H9 (cell line): ENCODE results near the gene FMO5. TPM values are rescaled to one million over a fixed set of nuclear protein-coding genes. Genes with fewer than 3 reads are reported as not detected.

Source experiments
- DNase-seq: peaks from one replicate; pipeline ENCODE4 v3.0.0-alpha.2; 2017
- H2AFZ ChIP-seq: one replicate; pipeline ENCODE4 v1.6.1; 2013; ENCODE audit warnings: mild to moderate bottlenecking, low read length, control low read depth, moderate library complexity
- H2AK5ac ChIP-seq: 2 replicates; pipeline ENCODE4 v1.6.1; 2013; ENCODE audit warnings: low read length, control low read depth, mixed read lengths; ENCODE audit not compliant: insufficient read length
- H2BK120ac ChIP-seq: one replicate; pipeline ENCODE4 v1.6.1; 2013; ENCODE audit warnings: low read depth, mild to moderate bottlenecking, low read length, control low read depth, inconsistent platforms; ENCODE audit not compliant: poor library complexity, severe bottlenecking
- H2BK12ac ChIP-seq: 2 replicates; pipeline ENCODE4 v1.6.1; 2013; ENCODE audit warnings: low read length, control low read depth, mixed read lengths, low read depth; ENCODE audit not compliant: insufficient read length
- H2BK15ac ChIP-seq: 2 replicates; pipeline ENCODE4 v1.6.1; 2013; ENCODE audit warnings: low read depth, low read length, control low read depth
- H2BK20ac ChIP-seq: one replicate; pipeline ENCODE4 v1.6.1; 2013; ENCODE audit warnings: low read depth, mild to moderate bottlenecking, low read length, control low read depth, inconsistent platforms; ENCODE audit not compliant: poor library complexity, severe bottlenecking
- H2BK5ac ChIP-seq: 2 replicates; pipeline ENCODE4 v1.6.1; 2013; ENCODE audit warnings: low read length, control low read depth, mixed read lengths; ENCODE audit not compliant: insufficient read length
- H3K14ac ChIP-seq: 2 replicates; pipeline ENCODE4 v1.6.1; 2013; ENCODE audit warnings: low read length, control low read depth; ENCODE audit not compliant: insufficient read depth
- H3K18ac ChIP-seq: 2 replicates; pipeline ENCODE4 v1.6.1; 2013; ENCODE audit warnings: low read depth, mild to moderate bottlenecking, mixed read lengths, low read length, control low read depth; ENCODE audit not compliant: insufficient read length
- H3K23ac ChIP-seq: 2 replicates; pipeline ENCODE4 v1.6.1; 2013; ENCODE audit warnings: low read length, control low read depth, mixed read lengths, low read depth; ENCODE audit not compliant: insufficient read length
- H3K23me2 ChIP-seq: 2 replicates; pipeline ENCODE4 v1.6.1; 2013; ENCODE audit warnings: low read depth, mild to moderate bottlenecking, mixed read lengths, low read length, control low read depth; ENCODE audit not compliant: insufficient read length, poor library complexity, severe bottlenecking
- H3K27ac ChIP-seq: 2 replicates; pipeline ENCODE4 v1.5.1; 2013; ENCODE audit warnings: low read length, control low read depth, mixed read lengths, low read depth; ENCODE audit not compliant: insufficient read length
- H3K27me3 ChIP-seq: 2 replicates; pipeline ENCODE4 v1.6.1; 2013; ENCODE audit warnings: low read length, control low read depth, inconsistent platforms; ENCODE audit not compliant: insufficient read depth
- H3K4ac ChIP-seq: 2 replicates; pipeline ENCODE4 v1.6.1; 2013; ENCODE audit warnings: low read depth, mild to moderate bottlenecking, control low read depth, inconsistent platforms, low read length, moderate library complexity
- H3K4me1 ChIP-seq: 2 replicates; pipeline ENCODE4 v1.6.1; 2013; ENCODE audit warnings: low read length, control low read depth, inconsistent platforms; ENCODE audit not compliant: insufficient read depth
- H3K4me2 ChIP-seq: 2 replicates; pipeline ENCODE4 v1.6.1; 2013; ENCODE audit warnings: low read length, control low read depth, mixed read lengths; ENCODE audit not compliant: insufficient read length, insufficient read depth
- H3K56ac ChIP-seq: 2 replicates; pipeline ENCODE4 v1.6.1; 2013; ENCODE audit warnings: low read depth, mild to moderate bottlenecking, mixed read lengths, low read length, control low read depth; ENCODE audit not compliant: insufficient read length
- H3K79me1 ChIP-seq: 2 replicates; pipeline ENCODE4 v1.6.1; 2013; ENCODE audit warnings: low read depth, mild to moderate bottlenecking, moderate library complexity, low read length, control low read depth, inconsistent platforms; ENCODE audit not compliant: insufficient read depth, poor library complexity, severe bottlenecking
- H3K79me2 ChIP-seq: 2 replicates; pipeline ENCODE4 v1.6.1; 2013; ENCODE audit warnings: low read length, control low read depth, inconsistent platforms; ENCODE audit not compliant: insufficient read depth
- H3K9ac ChIP-seq: 2 replicates; pipeline ENCODE4 v1.6.1; 2013; ENCODE audit warnings: low read length, control low read depth, mixed read lengths; ENCODE audit not compliant: insufficient read length; ENCODE audit errors: extremely low read depth
- H3K9me3 ChIP-seq: one replicate; pipeline ENCODE4 v1.6.1; 2013; ENCODE audit warnings: low read depth, low read length, inconsistent platforms; ENCODE audit not compliant: control insufficient read depth
- H3T11ph ChIP-seq: one replicate; pipeline ENCODE4 v1.6.1; 2013; ENCODE audit warnings: mild to moderate bottlenecking, low read length, control low read depth, inconsistent platforms
- H4K20me1 ChIP-seq: one replicate; pipeline ENCODE4 v1.6.1; 2013; ENCODE audit not compliant: control insufficient read depth, insufficient read length, insufficient read depth
- H4K5ac ChIP-seq: 2 replicates; pipeline ENCODE4 v1.6.1; 2013; ENCODE audit warnings: low read depth, mild to moderate bottlenecking, mixed read lengths, low read length, control low read depth; ENCODE audit not compliant: insufficient read length
- H4K8ac ChIP-seq: replicated peaks from 2 replicates; pipeline ENCODE4 v1.6.1; 2013; ENCODE audit warnings: low read length, control low read depth, mixed read lengths, low read depth; ENCODE audit not compliant: insufficient read length
- H4K91ac ChIP-seq: 2 replicates; pipeline ENCODE4 v1.6.1; 2013; ENCODE audit warnings: low read depth, mild to moderate bottlenecking, moderate library complexity, mixed read lengths, low read length, control low read depth; ENCODE audit not compliant: insufficient read length
- H3K27ac Mint-ChIP-seq, 3 experiments: 2 replicates in 2 of 3; 3 replicates in 1 of 3; pipeline ENCODE4 v1.8.0; 2020 to 2021; ENCODE audit warnings: mixed read lengths in 3 of 3, mild to moderate bottlenecking in 1 of 3, moderate library complexity in 1 of 3
- H3K27me3 Mint-ChIP-seq: 2 replicates; pipeline ENCODE4 v1.8.0; 2021; ENCODE audit warnings: low read depth, mild to moderate bottlenecking, moderate library complexity, mixed read lengths
- H3K36me3 Mint-ChIP-seq, 3 experiments: 2 replicates in 2 of 3; 3 replicates in 1 of 3; pipeline ENCODE4 v1.8.0; 2020 to 2021; ENCODE audit warnings: low read depth in 3 of 3, mixed read lengths in 3 of 3; ENCODE audit not compliant: insufficient read depth in 1 of 3
- H3K4me1 Mint-ChIP-seq, 2 experiments: 2 replicates each; pipeline ENCODE4 v1.8.0; 2020; ENCODE audit warnings: mixed read lengths in 2 of 2
- H3K4me3 Mint-ChIP-seq, 2 experiments: 2 replicates in 1 of 2; 3 replicates in 1 of 2; pipeline ENCODE4 v1.8.0; 2020 to 2021; ENCODE audit warnings: mild to moderate bottlenecking in 2 of 2, mixed read lengths in 2 of 2, moderate library complexity in 1 of 2
- H3K9me3 Mint-ChIP-seq, 2 experiments: 2 replicates in 1 of 2; 3 replicates in 1 of 2; pipeline ENCODE4 v1.8.0; 2020; ENCODE audit warnings: mild to moderate bottlenecking in 2 of 2, mixed read lengths in 2 of 2, moderate library complexity in 1 of 2
- WGBS: extraction: QIAGEN DNeasy Blood & Tissue Kit; methylation state at CpG from one replicate; pipeline ENCODE4 v1.1.7; 2013; ENCODE audit warnings: missing lambda C conversion rate, low lambda C conversion rate, mixed read lengths; ENCODE audit not compliant: insufficient read length; ENCODE audit errors: extremely low coverage; 5-methylcytosine and 5-hydroxymethylcytosine counted together
- total RNA-seq: library from RNA; stranded (reverse); gene quantifications from 2 replicates; pipeline ENCODE4 v1.2.1, GENCODE V29; 2021
- TF ChIP-seq, protein P1 (sequence below): fragments of 200-600 bp; sonication (generic); conservative IDR thresholded peaks from 3 replicates; pipeline ENCODE4 v1.8.0; 2021; ENCODE audit warnings: antibody characterized with exemption, mild to moderate bottlenecking

Gene FMO5
- total RNA-seq, 1 experiment from 2014 or later = 0.61 TPM

DNA sequence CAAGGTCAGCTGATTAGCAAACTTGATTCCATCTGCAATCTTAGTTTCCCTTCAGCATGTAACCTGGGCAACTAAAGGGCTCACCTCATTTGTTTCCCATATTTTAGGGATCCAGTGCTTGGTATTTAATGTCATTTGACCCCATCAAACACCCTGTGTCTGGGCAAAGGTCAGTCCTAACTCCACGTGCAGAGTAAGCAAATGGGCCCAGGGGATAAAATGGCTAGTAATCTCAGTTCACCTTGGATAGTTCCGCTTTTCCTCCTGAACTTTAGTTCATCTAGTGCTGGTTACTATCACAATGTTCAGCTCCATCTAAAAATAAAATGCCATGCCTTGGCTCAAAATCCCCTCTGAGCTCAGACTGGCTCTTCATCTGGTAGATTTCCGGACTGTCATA is 72.4 kb downstream of the FMO5 start:
- no peaks in the 10 kb centered on the region for H3K23me2 ChIP-seq
- H3K9ac ChIP-seq = no peak overlapping the region
- Mint-ChIP-seq H3K9me3 (peaks cover 0 to 4% of the 10 kb centered on the region in 2 experiments; a peak in 2 of 5 replicates), H3K27ac (no peak overlapping the region), H3K27me3 (no peaks in the 10 kb centered on the region), H3K4me3 (no peak overlapping the region), H3K36me3 (peaks cover 0 to 14% (median 8%) of the 10 kb centered on the region in 3 experiments; a peak in 5 of 7 replicates), H3K4me1 (peaks cover 14% of the 10 kb centered on the region in 2 experiments)
- WGBS = no CpG with 5 or more reads among the region's 3 CpGs
- H3T11ph ChIP-seq = no peak overlapping the region
- no peak overlapping the region for H4K8ac ChIP-seq
- H3K14ac ChIP-seq = no peak overlapping the region
- H2BK120ac ChIP-seq = no peak overlapping the region
- TF ChIP-seq, protein P1, sequence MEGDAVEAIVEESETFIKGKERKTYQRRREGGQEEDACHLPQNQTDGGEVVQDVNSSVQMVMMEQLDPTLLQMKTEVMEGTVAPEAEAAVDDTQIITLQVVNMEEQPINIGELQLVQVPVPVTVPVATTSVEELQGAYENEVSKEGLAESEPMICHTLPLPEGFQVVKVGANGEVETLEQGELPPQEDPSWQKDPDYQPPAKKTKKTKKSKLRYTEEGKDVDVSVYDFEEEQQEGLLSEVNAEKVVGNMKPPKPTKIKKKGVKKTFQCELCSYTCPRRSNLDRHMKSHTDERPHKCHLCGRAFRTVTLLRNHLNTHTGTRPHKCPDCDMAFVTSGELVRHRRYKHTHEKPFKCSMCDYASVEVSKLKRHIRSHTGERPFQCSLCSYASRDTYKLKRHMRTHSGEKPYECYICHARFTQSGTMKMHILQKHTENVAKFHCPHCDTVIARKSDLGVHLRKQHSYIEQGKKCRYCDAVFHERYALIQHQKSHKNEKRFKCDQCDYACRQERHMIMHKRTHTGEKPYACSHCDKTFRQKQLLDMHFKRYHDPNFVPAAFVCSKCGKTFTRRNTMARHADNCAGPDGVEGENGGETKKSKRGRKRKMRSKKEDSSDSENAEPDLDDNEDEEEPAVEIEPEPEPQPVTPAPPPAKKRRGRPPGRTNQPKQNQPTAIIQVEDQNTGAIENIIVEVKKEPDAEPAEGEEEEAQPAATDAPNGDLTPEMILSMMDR = no peak
- H4K20me1 ChIP-seq = no peaks in the 10 kb centered on the region
- H4K5ac ChIP-seq = no peak overlapping the region
- H3K56ac ChIP-seq = no peak overlapping the region
- no peak overlapping the region for H2BK15ac ChIP-seq
- no peak overlapping the region for H3K4ac ChIP-seq
- no peaks in the 10 kb centered on the region for H3K9me3 ChIP-seq
- no peak overlapping the region for H2BK12ac ChIP-seq
- no peak overlapping the region for H3K27ac ChIP-seq
- H3K4me2 ChIP-seq = no peak overlapping the region
- H2BK20ac ChIP-seq = no peak overlapping the region
- H2AFZ ChIP-seq = no peak overlapping the region
- no peaks in the 10 kb centered on the region for H3K79me1 ChIP-seq
- no peak overlapping the region for H3K23ac ChIP-seq
- no peak overlapping the region for H2AK5ac ChIP-seq
- no peak overlapping the region for H4K91ac ChIP-seq
- H3K18ac ChIP-seq = no peak overlapping the region
- H3K27me3 ChIP-seq = no peaks in the 10 kb centered on the region
- DNase-seq = no peak
- H3K4me1 ChIP-seq = no peaks in the 10 kb centered on the region
- no peaks in the 10 kb centered on the region for H3K79me2 ChIP-seq
- H2BK5ac ChIP-seq = no peak overlapping the region
